Central memory CD4-positive, alpha-beta T cell (primary cell): ENCODE results near the gene FGFRL1.
"Not testable (repeated sequence)": the region's sequence is repeated elsewhere in the genome, so short reads cannot be mapped to it uniquely, and the experiment has no call there.

ENCODE experiments used
- DNase-seq: peaks from one replicate; pipeline ENCODE4 v3.0.0; 2022

FGFRL1 gene

DNA sequence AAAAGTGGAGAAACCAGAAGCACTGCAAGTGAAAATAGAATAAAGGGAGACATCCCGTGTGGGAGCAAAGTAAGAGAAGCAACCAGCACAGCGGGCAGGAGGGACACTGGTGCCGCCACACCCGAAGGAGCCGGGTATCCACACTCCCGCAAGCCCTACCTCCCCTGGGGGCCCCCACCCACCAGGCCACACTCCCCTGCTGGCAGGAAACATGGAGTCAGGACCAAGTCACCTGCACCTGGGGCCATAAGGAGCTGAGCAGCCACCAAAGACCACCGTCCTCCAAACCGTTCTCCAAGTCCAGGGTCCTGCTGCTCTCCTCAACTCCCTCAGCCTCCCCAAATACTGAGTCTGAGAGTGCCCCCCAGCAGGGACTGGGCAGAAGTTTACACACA is 30.5 kb downstream of the FGFRL1 start:
- no peak for DNase-seq

GRCh38 chr4:1042352-1043055 is 31.1 kb downstream of the FGFRL1 start:
- no peak for DNase-seq

GRCh38 chr4:1043162-1043561 is 31.7 kb downstream of the FGFRL1 start:
- no peak for DNase-seq

DNA sequence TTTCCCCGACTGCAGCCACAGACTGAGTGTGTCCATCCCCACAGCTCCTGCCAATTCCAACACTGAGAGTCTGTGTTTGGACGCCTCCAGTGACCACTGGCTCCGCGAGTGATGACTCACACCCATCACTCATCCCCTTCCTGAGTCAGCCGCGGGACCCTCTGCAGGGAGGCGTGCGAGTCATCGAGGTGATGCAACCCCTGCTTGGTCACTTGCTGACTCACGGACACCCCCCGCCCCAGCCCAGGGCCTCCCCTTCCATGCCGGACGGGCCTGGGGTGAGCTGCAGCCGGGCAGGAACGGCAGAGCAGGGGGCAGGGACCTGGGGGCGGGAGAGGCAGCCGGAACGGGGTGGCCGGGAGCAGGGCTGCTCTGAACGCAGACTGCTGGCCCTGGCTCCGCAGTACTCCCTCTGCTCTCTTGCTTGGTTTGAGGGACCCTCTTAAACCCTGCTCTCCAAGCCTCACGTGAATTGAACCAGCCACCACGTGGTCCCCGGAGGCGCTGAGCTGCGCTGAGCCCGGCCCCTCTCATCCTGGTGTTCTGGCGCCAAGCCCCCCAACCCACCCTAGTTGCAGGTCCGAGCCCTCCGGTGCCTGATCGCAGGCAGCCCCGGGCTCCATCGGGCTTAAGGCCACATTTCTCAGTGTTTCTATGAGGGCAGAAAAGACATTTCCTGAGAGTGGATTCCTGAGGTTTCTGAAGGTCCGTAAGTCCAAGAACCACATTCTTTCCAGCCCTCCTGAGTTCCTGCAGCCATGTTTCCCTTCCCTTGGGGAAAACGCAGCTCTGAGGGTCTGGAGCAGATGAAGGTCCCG is 32.4 kb downstream of the FGFRL1 start:
- no peak for DNase-seq

- no peak for DNase-seq
Observed at GRCh38 chr4:1044469-1045192, 33.2 kb downstream of the FGFRL1 start.

DNA sequence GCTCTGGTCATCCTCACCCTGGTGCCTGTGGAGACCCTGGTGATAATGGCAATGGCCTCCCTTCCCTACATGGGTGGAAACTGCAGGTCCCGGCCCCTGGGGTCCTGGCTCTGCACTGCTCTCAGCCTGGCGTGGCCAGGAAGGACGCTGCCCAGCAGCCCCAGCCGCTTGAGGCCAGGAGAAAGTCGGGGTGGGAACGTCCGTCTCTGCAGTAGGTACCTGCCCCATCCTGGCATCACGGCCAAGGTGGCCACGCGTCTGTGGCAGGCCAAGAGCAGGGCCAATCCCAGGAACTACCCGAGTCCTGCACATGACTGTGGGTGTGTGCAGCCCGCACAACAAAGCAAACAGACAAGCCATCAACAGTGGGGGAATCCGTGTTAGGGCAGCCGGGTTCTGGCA is 33.8 kb downstream of the FGFRL1 start:
- no peak for DNase-seq

DNA sequence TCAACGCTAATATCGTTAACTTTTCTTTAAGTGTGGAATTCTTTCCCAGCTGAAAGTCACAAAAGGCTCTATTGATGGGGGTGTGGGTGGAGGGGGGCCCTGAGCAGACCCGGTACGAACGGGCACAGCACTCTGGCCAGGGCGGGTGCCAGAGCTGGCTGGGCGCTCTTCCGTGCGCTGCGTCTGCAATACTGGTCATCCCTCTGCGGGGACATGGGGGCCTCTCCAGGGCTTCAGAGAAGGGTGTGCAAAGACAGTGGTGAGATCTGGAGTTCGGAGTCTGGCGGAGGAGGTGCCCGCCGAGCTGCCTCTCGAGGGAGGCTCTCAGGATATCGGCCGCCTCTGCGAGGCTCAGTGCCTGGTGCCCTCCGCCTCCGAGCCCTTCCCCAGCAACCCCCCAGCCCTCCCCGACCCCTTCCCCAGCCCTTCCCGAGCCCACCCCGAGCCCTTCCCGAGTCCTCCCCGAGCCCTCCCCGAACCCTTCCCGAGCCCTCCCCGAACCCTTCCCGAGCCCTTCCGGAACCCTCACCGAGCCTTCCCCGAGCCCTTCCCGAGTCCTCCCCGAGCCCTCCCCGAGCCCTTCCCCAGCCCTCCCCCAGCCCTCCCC is 34.3 kb downstream of the FGFRL1 start:
- DNase-seq = no peak

GRCh38 chr4:1046581-1047011 is 35.2 kb downstream of the FGFRL1 start:
- DNase-seq = not testable (repeated sequence)

- DNase-seq = no peak
Observed at GRCh38 chr4:1047106-1047975, 35.9 kb downstream of the FGFRL1 start.

DNA sequence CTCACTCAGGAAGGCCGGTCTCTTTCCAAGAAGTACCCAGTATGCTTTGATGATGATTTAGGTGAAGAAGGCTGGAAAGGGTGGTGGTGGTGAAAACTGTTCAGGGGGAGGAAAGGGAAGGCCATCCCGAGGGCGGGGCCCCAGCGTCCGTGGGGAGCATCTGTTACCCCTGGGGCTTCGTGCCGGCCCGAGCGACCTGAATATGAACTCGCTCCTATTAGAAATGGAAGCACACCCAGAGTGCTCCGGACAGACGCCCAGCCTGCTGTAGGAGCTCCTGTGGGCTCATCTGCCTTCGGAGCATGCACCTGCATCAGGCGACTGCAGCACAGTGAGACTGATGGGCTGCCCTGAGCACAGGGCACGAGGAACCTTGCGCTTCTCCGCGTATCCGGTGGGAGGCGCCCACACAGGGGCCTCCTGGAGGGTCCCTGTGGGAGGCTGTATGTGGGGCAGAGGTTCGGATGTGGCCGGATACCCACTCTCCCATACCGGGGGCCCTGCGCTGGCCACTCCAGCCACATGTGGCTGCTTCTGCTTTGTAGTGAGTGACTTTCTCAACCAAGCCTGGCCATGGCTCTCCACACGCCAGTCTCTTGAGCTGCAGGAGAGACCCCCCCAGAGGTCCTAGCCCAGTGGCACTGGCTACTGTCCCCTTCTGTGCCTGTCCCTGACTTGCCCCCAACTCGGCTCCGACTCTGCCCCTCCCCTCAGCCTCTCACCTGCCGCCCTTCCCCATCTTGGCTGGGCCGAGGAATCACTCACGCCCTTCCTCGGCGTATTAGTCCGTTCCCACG is 36.7 kb downstream of the FGFRL1 start:
- no peak for DNase-seq

- no peak for DNase-seq
Observed at GRCh38 chr4:1048773-1049590, 37.6 kb downstream of the FGFRL1 start.

DNA sequence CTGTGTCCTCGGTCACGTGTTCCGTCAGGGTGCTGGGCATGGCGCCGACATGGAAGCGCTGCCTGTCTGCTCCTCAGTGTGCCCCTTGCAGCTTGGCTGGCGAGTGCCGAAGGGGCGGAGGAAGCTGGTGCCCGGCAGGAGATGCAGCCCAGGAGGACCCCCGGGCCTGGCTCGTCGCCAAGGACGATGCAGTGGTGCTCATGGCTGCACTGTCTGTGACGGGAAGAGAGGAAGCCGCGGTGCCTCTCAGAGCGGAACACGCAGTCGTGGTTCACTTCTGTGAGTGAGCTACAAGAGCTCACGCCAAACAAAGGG is 38.1 kb downstream of the FGFRL1 start:
- DNase-seq = no peak

DNA sequence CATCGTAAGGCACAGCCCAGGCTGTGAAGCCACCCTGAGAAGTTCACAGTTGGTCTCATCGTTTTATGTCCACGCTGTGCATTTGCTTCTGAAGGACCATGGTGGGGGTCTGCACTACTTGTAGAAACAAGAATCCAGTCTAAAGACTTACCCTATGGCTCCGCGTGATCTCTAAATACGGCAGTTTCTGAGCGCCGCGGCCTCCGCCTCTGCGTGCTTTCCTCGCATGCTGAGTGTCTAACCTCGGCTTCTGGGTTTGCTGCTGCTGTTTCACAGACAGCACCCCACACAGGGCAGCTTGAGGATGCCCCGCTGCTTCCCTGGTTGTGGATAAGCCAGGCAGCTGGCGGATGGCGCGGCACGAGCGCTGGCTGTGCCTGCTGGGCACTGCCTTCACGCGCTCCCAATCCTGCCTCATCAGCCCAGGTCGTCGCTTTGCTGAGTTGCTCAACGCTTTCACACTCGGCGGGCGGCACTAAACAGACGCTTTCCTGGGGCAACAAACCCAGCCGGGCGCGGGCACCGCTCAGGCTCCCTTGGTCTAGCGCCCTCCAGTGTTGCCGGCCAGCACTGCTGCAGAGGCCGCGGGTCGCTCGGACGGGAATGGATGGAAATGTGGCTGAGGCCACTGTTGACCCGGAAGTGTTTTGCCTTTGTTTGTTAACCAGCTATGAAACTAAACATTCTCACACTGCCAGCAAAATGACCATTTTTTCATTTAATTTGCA is 39.2 kb downstream of the FGFRL1 start:
- no peak for DNase-seq

- no peak for DNase-seq
Observed at GRCh38 chr4:1051472-1051871, 40.0 kb downstream of the FGFRL1 start.

GRCh38 chr4:1052231-1052671 is 40.8 kb downstream of the FGFRL1 start:
- DNase-seq = no peak

- DNase-seq = no peak
Observed at GRCh38 chr4:1053080-1053661, 41.7 kb downstream of the FGFRL1 start.

GRCh38 chr4:1053891-1054290 is 42.5 kb downstream of the FGFRL1 start:
- not testable (repeated sequence) for DNase-seq

DNA sequence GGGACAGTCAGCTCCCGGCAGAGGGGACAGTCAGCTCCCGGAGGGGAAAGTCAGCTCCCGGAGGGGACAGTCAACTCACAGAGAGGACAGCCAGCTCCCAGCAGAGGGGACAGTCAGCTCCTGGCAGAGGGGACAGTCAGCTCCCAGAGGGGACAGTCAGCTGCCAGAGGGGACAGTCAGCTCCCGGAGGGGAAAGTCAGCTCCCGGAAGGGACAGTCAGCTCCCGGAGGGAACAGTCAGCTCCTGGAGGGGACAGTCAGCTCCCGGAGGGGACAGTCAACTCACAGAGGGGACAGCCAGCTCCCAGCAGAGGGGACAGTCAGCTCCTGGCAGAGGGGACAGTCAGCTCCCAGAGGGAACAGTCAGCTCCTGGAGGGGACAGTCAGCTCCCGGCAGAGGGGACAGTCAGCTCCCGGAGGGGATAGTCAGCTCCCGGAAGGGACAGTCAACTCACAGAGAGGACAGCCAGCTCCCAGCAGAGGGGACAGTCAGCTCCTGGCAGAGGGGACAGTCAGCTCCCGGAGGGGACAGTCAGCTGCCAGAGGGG is 43.3 kb downstream of the FGFRL1 start:
- DNase-seq = not testable (repeated sequence)

- not testable (repeated sequence) for DNase-seq
Observed at GRCh38 chr4:1055243-1055701, 43.8 kb downstream of the FGFRL1 start.
